GM18873 (cell line): ENCODE data around the gene KIF13A.
"Not testable (repeated sequence)": the region's sequence is repeated elsewhere in the genome, so short reads cannot be mapped to it uniquely, and the experiment has no call there.

Source experiments
- ATAC-seq: cut with Tn5 transposase; IDR thresholded peaks from one replicate; pipeline ENCODE4 v1.9.1; 2021; ENCODE audit warnings: mild to moderate bottlenecking, moderate library complexity, moderate number of reproducible peaks; ENCODE audit not compliant: unreplicated experiment, low FRiP score

KIF13A gene

DNA sequence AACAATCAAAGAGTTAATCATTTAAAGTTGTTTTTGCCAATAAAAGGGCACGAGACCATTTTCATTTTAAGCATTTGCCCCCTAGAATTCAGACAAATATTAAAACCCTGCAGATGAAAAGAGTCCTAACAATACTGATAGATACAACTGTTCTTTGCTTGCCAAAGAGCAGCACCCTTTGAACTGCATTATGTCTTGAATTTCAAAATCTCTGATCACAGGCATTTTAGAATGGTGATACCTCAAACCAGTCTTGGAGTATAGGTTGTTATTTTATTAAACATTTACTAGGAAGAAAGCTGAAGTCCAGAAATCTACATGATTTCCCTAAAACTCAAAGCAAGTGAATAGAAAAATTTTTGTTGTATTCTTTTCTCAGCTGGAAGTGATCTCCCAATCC lies 108.7 kb downstream of the KIF13A start:
- ATAC-seq: no peak

DNA sequence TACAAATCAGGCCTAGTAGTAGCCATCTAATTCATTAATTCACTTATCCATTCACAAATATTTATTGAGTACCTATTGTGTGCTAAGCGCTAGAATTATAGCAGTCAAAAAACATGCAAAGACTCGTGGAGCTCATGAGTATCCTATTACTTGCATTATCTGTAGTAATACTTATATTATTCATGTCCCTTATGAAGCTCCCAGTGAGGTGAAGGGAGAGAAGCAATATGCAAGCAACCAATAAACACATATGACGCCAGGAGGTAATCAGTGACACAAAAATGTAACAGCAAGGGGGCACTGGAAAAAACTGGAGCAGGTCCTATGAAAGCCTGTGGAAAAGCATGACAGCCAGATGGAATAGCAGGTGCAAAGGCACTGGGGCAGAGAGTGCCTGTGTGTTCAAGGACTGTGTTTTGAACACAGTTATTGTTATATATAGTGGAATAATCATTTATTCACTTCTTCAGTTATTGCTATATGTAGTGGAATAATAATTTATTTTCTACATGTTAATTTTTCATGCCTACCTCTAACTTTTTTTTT lies 109.5 kb downstream of the KIF13A start:
- ATAC-seq: no peak

DNA sequence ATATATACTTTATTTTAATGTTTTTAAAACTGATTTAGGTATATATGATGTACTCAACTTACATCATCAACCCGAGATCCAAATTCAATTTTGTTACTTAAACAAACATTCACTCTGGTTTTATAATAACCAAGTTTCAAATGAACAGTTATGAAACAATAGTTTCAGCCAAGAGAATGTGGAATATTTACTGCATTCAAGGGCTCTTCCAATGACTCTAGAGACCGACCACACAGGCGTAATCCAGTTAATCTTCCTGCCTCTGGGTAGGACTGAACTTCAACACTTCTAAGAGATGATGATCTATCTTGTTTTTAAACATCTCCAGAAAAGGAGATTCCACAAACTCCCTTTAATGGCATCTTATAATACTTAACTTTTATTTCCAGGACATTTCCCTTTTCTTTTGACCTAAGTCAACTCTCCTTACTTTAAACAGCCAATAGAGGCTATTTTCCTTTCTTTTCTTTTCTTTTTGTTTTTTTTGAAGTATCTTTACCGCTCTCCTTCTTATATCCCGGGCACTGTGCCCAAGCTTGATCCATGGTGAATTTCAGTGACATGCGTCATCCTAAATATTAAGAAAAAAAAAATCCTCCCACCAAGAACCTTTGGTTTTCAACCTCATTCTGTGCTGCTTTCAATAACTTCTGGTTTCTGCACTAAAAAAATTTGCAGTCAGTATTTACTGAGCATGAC lies 110.1 kb downstream of the KIF13A start:
- ATAC-seq: no peak

DNA sequence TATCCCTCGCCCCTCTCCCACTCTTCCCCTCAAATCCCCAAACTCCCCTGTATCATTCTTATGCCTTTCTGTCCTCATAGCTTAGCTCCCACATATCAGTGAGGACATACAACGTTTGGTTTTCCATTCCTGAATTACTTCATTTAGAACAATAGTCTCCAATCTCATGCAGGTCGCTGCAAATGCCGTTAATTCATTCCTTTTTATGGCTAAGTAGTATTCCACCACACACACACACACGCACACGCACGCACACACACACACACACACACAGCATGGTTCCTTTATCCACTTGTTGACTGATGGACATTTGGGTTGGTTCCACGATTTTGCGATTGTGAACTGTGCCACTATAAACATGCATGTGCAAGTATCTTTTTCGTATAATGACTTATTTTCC lies 112.7 kb downstream of the KIF13A start:
- ATAC-seq: no peak

DNA sequence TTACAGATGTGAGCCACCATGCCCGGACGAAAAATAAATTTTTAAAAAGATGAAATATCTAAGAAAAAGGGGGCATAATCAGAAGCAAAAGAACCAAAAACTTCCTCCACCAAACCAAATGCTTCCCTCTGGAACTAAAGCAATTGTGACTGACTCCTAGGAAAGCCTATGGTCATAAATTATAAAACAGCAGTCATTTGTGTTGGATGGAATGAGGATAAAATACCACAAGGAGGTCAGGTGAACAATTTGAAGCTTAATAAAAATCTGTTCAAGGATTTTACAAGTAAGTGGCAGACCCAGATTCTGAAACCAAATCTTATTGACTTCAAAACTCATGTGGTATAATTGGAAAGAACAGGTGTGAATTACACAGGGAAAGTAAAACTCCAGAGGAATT lies 114.5 kb downstream of the KIF13A start:
- ATAC-seq: no peak

DNA sequence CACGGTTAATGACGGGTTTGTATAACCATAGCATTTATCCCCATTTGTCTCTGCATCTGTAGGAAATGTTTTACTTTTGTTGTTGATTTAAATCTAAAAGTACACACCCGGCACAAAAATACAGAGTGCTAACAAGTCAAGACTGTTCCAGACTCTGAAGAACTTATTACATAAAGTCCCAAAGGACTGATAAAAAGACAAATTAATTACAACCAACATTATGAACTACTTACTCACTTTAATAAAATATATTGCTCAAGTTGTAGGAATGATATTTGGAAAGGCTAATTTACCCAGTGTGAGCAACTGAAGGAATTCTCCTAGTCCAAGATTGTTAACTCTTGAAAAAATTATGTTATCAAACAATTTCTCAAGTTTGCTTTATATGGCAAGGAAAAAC lies 115.6 kb downstream of the KIF13A start:
- no peak for ATAC-seq

DNA sequence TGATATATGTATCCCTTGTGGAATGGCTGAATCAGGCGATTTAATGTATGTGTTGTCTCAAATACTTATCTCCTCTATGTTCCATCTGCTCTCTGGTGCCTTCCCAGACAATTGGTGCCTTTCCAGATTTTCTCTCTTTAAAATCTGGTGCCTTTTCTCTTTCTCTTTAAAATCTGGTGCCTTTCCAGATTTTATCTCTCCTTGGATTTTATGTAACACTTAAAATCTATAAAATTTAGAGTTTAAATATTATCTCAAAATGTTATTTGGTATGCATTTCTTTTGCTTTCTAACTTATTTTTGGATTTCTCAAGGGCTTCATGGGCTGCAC lies 116.3 kb downstream of the KIF13A start:
- ATAC-seq: no peak

DNA sequence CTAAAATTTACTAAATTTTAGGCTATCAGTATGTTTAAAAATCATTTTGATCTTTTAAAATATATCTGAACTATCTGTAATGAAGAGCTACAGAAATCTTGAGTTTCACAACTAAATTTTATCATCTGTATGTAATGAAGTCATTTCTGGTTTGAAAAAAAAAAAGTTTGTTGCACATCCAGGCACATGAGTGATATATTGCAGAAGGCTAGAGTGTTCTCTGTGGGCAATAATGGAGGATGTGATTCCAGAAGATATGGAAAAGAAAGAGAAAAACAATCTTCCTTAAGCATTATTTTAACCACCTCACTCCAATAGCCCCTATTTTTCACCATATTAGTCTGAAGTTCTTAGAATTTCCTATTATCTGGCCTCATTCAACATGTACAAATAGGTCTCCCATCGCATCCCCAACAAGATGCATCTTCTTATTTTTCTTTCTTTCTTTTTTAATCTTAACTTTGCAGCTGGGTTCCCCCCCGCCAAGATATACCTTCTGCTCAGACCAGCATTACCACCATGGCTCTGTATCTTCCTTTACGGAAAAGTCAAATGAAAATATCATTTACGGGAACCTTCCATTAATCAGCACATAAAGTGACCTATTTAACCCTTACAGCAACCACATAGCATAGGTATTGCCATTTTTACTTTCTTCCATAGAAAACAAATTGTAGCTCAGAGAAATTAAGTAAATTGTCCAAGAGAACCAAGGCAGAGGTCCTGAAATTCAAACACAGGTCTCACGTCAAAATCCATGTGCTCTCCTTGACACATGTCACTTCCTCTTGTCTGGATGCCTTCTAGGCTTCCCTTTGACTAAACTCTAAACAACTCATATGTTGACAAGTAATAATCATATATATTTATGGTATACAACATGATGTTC lies 116.9 kb downstream of the KIF13A start:
- ATAC-seq: no peak

DNA sequence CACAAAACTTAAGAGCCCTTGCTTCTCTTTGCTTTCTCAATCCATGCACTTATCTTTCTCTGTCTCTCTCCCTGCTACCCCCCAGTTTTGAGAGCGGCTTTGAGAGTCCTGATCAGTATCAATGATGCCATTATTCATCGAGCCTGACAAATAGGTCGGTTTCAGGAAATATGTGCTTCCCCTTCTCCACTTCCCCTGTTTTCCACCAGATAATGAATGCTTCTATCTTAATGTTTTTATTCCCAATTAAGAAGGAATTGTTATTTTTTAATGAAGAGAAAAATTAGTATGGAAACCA lies 117.7 kb downstream of the KIF13A start:
- ATAC-seq: no peak

DNA sequence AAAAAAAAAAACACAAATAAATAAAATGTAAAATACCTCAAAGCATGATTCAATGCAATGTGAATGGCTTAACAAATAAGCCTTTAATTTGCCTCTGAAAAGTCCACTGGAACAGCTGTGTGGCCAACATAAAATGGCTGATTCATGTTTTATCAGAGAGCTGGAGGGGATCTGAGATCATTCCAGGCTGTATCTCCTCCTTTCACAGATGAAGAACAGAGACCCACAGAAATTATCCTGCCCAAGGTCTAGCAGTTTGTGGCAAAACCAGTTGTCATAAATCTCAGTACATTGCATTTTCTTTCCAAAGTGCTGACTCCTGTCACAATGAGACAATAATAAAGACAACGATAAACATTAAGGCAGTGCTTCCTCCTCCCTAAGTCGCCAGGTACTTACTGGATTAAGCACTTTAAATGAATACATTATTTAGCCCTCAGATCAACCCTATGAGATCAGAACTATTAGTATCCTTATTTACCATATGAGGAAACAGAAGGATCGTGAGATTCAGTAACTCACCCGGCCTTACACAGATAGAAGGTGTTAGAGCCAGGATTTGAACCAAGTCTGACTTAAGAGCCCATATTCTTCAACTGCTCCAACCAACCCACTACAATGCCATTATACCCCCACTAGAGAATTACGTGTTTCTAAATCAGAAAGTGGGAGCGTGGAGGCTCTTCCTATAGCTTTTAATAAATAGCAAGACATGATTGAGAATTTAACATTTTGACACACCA lies 118.3 kb downstream of the KIF13A start:
- no peak for ATAC-seq

DNA sequence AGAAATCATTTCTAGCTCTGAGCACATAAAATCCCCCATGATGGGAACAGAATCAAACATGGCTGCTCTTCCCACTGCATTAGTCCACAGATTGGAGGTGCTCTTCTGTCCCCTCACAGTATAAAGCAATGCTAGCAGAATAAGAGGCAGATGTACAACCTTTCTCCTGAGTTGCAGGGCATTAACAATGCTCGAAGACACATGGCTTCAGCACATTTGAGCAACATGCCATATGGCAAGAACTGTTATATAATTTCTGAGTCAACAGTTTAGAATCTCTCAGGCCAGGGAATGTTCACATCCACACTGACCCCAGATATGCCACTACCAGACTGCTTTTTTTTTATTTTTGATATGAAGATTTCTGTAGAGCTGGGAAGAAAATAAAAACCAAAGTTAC lies 119.6 kb downstream of the KIF13A start:
- no peak for ATAC-seq

DNA sequence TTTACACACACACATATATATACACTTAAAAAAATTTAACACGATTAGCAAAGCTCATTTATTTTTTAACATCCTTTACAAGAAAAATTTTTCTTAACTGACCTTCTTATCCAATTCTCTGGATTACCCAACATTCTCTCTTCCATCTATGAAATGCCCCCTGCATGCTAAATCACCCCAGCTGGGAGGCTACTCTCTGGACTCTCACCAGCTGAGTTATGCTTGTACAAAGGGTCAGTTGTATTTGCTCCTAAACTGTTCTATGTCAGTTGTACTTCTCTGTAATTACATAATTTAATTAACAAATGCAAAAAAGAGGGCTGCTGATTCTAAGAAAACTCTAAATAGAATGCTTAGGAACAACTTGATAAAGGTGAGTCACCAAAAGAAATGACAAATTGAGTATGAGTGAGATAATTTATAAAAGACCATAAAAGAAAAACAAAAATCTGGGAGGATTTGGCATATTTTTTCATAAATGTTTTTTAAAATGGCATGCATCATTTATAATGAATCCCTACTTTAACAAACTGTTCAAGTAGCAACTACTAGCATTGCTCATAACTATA lies 120.5 kb downstream of the KIF13A start:
- ATAC-seq: no peak

DNA sequence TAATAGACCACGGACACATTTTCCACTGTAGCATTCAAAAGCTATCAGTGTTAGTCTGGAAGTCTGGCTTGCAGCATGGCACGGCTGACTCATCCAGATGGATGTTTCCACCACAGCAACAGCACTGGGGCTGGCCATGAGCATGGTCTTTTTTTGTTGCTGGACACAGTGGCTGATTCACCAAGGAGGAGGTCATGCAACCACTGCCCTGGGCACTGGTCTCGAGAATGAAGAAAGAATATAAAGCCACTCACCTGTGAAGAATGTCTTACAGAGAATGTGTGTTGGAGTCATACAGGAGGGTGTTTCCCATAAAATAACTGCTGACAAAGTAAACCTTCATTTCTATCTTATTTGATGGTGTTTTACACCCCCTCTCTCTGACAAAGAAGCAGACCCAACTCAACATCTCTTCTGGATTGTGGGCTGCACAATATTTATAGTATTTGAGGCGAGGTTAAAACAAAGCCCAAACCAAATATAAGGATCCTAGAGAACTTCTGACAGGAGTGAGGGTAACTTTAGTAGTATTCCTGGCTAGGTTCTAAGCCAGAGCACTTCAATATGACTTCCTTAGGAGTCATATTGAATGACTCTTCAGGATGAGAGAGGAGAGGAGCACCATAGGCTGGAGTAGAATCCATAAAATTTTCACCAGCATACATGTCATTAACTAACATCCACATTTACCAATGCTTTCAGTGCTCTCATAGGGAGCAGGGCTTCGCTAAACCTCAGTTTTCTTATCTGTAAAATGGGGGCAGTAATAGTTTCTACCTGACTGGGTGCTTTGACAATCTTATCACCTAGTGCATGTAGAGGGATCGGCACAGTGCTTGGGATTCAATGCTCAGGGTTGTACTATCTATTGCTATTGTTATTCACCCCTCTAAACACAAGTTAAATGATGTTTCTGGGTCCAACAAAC lies 121.4 kb downstream of the KIF13A start:
- ATAC-seq: no peak

DNA sequence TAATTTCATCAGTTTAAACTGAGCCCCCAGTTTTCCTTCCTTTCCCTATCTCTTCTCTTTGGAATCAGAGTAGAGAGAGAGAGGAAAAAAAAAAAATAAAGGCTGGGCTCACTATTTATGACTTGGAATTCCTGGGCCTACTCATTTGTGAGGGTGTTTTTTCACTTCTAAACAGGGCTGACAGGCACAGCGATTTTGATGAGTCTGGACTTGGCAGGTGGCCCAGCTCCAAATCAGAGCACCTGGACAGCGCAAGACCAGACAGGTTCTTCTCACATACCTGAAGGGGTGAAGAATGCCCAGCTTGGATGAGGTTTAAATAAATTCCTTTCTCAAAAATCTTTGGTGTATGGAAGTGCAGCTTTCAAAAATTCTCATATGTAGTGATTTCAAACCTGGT lies 122.2 kb downstream of the KIF13A start:
- no peak for ATAC-seq

DNA sequence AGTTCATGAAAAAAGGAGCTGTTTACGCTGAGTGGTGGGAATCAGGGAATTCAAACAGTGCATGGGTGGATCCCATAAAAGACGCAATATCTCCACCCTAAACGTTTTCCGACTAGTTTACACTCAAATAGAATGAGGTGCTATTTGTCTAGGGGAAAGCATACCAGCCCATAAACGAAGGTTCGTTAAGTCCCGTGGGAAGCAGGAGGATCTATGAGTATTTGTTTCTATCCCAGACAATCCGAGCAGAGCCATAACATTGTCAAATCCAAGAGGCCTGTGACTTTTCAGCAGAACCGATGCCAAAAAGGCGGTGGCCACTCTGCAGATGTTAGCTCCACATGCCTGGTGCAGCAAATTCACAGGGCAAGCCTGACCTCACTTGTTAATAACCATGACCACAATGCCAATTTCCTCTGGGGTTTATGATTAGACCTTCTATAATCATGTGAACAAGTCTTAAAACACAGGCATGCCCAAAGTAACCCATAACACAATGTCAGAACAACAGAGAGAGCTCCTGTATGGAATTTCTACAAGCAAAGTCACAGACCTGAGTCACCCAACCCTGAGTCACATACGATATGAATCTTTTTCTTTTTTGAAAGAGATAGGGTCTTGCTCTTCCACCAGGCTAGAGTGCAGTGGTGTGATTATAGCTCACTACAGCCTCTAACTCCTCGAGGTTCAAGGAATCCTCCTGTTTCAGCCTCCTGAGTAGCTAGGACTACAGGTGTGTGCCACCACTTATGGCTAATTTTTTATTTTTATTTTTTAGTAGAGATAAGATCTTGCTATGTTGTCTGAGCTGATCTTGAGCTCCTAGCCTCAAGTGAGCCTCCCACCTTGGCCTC lies 123.3 kb downstream of the KIF13A start:
- ATAC-seq: no peak

DNA sequence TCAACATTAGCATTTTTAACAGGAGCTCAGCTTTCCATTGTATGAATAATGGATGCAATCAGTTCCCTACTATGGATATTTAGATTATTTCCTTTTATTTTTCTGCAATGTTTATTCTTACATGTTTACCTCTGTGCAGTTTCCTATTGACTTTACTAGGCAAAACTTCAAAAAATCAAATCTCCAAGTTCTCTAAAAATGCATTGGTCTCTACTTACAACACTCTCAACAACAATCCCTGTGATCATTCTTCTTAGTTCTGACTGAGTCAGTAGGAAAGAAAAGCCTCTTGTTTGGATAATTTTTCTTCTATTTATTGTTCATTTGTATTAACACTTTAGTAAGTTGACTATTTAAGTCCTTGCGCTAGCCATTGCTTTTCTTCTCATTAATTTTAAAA lies 126.1 kb downstream of the KIF13A start:
- ATAC-seq: no peak

DNA sequence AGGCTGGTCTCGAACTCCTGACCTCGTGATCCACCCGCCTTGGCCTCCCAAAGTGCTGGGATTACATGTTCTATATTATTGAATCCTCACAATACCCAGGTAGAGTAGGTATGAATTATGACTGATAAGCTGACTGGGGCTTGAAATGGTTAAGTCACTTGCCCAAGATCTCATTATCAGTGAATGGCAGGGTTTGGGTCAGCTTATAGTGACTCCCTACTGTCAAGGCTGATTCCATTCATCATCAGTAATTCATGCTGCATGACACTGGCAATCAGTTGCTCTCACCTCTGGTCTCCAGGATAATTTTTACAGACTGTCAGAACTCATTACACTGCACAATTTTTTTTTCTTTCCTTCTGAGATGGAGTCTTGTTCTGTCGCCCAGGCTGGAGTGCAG lies 127.6 kb downstream of the KIF13A start:
- no peak for ATAC-seq

DNA sequence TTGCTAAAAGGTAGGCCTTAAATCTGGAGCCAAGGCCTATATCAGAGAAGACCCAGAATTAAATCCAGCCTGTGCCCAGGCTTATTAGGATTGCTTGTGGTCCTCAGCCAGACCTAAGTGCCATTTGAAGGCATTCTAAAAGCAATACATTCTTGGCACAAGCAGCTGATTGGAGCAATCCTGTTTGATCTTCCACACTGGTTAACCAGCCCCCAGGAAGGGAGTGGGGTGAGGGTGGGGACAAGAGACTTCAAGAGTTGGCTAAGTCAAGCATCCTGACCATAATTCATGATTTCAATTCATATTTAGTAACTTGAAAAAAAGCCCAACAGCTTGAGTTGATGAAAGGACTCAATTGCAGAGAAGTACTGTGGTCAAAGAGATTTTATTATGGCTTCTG lies 128.9 kb downstream of the KIF13A start:
- ATAC-seq: no peak

DNA sequence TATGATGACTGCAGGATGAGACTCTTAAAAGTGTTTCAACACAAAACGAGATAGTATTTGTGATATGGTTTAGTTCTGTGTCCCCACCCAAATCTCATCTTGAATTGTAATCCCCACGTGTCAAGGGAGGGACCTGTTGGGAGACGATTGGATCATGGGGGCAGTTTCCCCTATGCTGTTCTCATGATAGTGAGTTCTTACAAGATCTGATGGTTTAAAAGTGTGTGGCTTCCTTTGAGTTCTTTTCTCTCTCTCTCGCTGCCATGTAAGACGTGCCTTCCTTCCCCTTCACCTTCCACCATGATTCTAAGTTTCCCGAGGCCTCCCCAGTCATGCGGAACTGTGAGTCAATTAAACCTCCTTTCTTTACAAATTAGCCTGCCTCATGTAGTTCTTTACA lies 130.2 kb downstream of the KIF13A start:
- ATAC-seq: not testable (repeated sequence)
